HEK293 (cell line): ENCODE results near the gene ZER1.
A peak's percentile ranks its signal among the peaks of the same experiment; 100 is the strongest.

ENCODE experiments used
- GLIS1 ChIP-seq: fragments of 450-650 bp; formaldehyde crosslinking; IDR thresholded peaks from 2 replicates; pipeline ENCODE4 v1.5.1; 2016; ENCODE audit warnings: missing biosample characterization, missing genetic modification characterization
- HIC1 ChIP-seq: fragments of 450-650 bp; formaldehyde crosslinking; IDR thresholded peaks from 2 replicates; pipeline ENCODE4 v1.5.1; 2016; ENCODE audit warnings: missing biosample characterization, missing genetic modification characterization
- IKZF3 ChIP-seq: fragments of 450-650 bp; IDR thresholded peaks from 2 replicates; pipeline ENCODE4 v1.5.0; 2018; ENCODE audit warnings: missing biosample characterization, mild to moderate bottlenecking, missing genetic modification characterization, moderate library complexity
- KLF10 ChIP-seq: fragments of 450-650 bp; IDR thresholded peaks from 2 replicates; pipeline ENCODE4 v1.5.1; 2018; ENCODE audit warnings: missing biosample characterization, mild to moderate bottlenecking, missing genetic modification characterization
- KLF16 ChIP-seq: fragments of 450-650 bp; formaldehyde crosslinking; IDR thresholded peaks from 2 replicates; pipeline ENCODE4 v1.5.1; 2017; ENCODE audit warnings: missing biosample characterization, missing genetic modification characterization
- KLF9 ChIP-seq: fragments of 450-650 bp; formaldehyde crosslinking; IDR thresholded peaks from 2 replicates; pipeline ENCODE4 v1.5.1; 2016; ENCODE audit warnings: missing biosample characterization, missing genetic modification characterization, low read depth
- MZF1 ChIP-seq: fragments of 450-650 bp; formaldehyde crosslinking; IDR thresholded peaks from 2 replicates; pipeline ENCODE4 v1.5.1; 2017; ENCODE audit warnings: missing biosample characterization, missing genetic modification characterization, borderline replicate concordance
- PATZ1 ChIP-seq: fragments of 450-650 bp; formaldehyde crosslinking; IDR thresholded peaks from 2 replicates; pipeline ENCODE4 v1.5.1; 2016; ENCODE audit warnings: missing biosample characterization, missing genetic modification characterization
- PRDM4 ChIP-seq: fragments of 450-650 bp; formaldehyde crosslinking; IDR thresholded peaks from 2 replicates; pipeline ENCODE4 v1.5.1; 2017; ENCODE audit warnings: missing biosample characterization, missing genetic modification characterization
- YY1 ChIP-seq: fragments of 450-650 bp; formaldehyde crosslinking; IDR thresholded peaks from 2 replicates; pipeline ENCODE4 v1.5.1; 2018; ENCODE audit warnings: missing biosample characterization, missing genetic modification characterization
- ZBTB10 ChIP-seq: fragments of 450-650 bp; formaldehyde crosslinking; IDR thresholded peaks from 2 replicates; pipeline ENCODE4 v1.5.1; 2016; ENCODE audit warnings: missing biosample characterization, missing genetic modification characterization
- ZBTB17 ChIP-seq: fragments of 450-650 bp; formaldehyde crosslinking; IDR thresholded peaks from 2 replicates; pipeline ENCODE4 v1.5.1; 2016; ENCODE audit warnings: missing biosample characterization, missing genetic modification characterization
- ZBTB6 ChIP-seq: fragments of 450-650 bp; formaldehyde crosslinking; IDR thresholded peaks from 2 replicates; pipeline ENCODE4 v1.5.1; 2017; ENCODE audit warnings: missing biosample characterization, missing genetic modification characterization
- ZBTB8A ChIP-seq: fragments of 450-650 bp; formaldehyde crosslinking; IDR thresholded peaks from 2 replicates; pipeline ENCODE4 v1.5.1; 2016; ENCODE audit warnings: missing biosample characterization, missing genetic modification characterization
- ZFP3 ChIP-seq: fragments of 450-650 bp; formaldehyde crosslinking; IDR thresholded peaks from 2 replicates; pipeline ENCODE4 v1.5.1; 2016; ENCODE audit warnings: low read depth, missing biosample characterization, missing genetic modification characterization
- ZNF169 ChIP-seq: fragments of 450-650 bp; formaldehyde crosslinking; IDR thresholded peaks from 2 replicates; pipeline ENCODE4 v1.5.1; 2016; ENCODE audit warnings: missing biosample characterization, missing genetic modification characterization
- ZNF24 ChIP-seq: fragments of 450-650 bp; formaldehyde crosslinking; IDR thresholded peaks from 2 replicates; pipeline ENCODE4 v1.5.1; 2016; ENCODE audit warnings: missing biosample characterization, missing genetic modification characterization
- ZNF274 ChIP-seq, 2 experiments: fragments of 200-500 bp in 1 of 2; fragments of 450-650 bp in 1 of 2; sonication (Bioruptor generic) in 1 of 2; formaldehyde crosslinking in 1 of 2; IDR thresholded peaks; 2 replicates each; pipeline versions ENCODE4 v1.5.1 to v1.6.1; 2014 to 2016; ENCODE audit warnings: borderline replicate concordance in 1 of 2, inconsistent platforms in 1 of 2, low read length in 1 of 2, missing biosample characterization in 1 of 2, missing genetic modification characterization in 1 of 2
- ZNF335 ChIP-seq: fragments of 450-650 bp; formaldehyde crosslinking; conservative IDR thresholded peaks from 2 replicates; pipeline ENCODE4 v1.5.1; 2016; ENCODE audit warnings: missing biosample characterization, missing genetic modification characterization
- ZNF391 ChIP-seq: fragments of 450-650 bp; formaldehyde crosslinking; IDR thresholded peaks from 2 replicates; pipeline ENCODE4 v1.5.1; 2016; ENCODE audit warnings: low read depth, missing biosample characterization, missing genetic modification characterization, borderline replicate concordance
- ZNF558 ChIP-seq: fragments of 450-650 bp; formaldehyde crosslinking; IDR thresholded peaks from 2 replicates; pipeline ENCODE4 v1.5.1; 2016; ENCODE audit warnings: missing biosample characterization, missing genetic modification characterization
- ZNF561 ChIP-seq: fragments of 450-650 bp; IDR thresholded peaks from 2 replicates; pipeline ENCODE4 v1.5.1; 2018; ENCODE audit warnings: missing biosample characterization, missing genetic modification characterization, borderline replicate concordance
- ZNF624 ChIP-seq: fragments of 450-650 bp; formaldehyde crosslinking; IDR thresholded peaks from 2 replicates; pipeline ENCODE4 v1.5.1; 2017; ENCODE audit warnings: missing biosample characterization, missing genetic modification characterization
- ZNF626 ChIP-seq: fragments of 450-650 bp; sonication (Bioruptor Pico); formaldehyde crosslinking; IDR thresholded peaks from 2 replicates; pipeline ENCODE4 v1.5.1; 2018; ENCODE audit warnings: missing biosample characterization, missing genetic modification characterization, inconsistent platforms
- ZNF677 ChIP-seq: fragments of 450-650 bp; IDR thresholded peaks from 2 replicates; pipeline ENCODE4 v1.5.0; 2018; ENCODE audit warnings: missing biosample characterization, mild to moderate bottlenecking, missing genetic modification characterization, moderate library complexity
- ZNF747 ChIP-seq: fragments of 450-650 bp; formaldehyde crosslinking; IDR thresholded peaks from 2 replicates; pipeline ENCODE4 v1.5.1; 2016; ENCODE audit warnings: missing biosample characterization, missing genetic modification characterization
- ZNF830 ChIP-seq: fragments of 450-650 bp; IDR thresholded peaks from 2 replicates; pipeline ENCODE4 v1.5.0; 2018; ENCODE audit warnings: missing biosample characterization, missing genetic modification characterization, low read depth, mild to moderate bottlenecking, moderate library complexity

ZER1 gene

GRCh38 chr9:128786681-128787601 is 15.2 kb upstream of the ZER1 start, which contains the start of gene TBC1D13 (continued):
- peak; percentile 85 for TF ChIP-seq HIC1 (tag by site-specific recombination)
- peak; percentile 98 for TF ChIP-seq KLF16 (tag by site-specific recombination)
- peak; percentile 93 for TF ChIP-seq PATZ1 (tag by site-specific recombination)
- TF ChIP-seq ZNF626 (tag by site-specific recombination): no peak
- peak; percentile 92 for TF ChIP-seq KLF10 (tag by site-specific recombination)
- peak; percentile 65; the same call in 1 of the 2 replicates for TF ChIP-seq ZNF391 (tag by site-specific recombination)
- TF ChIP-seq ZNF624 (tag by site-specific recombination): no peak
- no peak for TF ChIP-seq ZNF558 (tag by site-specific recombination)
- no peak for TF ChIP-seq ZNF274 (IDR thresholded peaks at IDR 0.05; ENCODE audit: low read length)
- no peak for TF ChIP-seq ZNF274 (tag by site-specific recombination; IDR thresholded peaks at IDR 0.05; ENCODE audit: borderline replicate concordance)
- peak; percentile 82 for TF ChIP-seq ZBTB17
- 0 out of 2 replicates have a peak, but pooled peaks have one; percentile 19 for TF ChIP-seq PRDM4 (tag by site-specific recombination)
- TF ChIP-seq ZNF561 (tag by site-specific recombination): peak; percentile 97
- TF ChIP-seq ZBTB6 (tag by site-specific recombination): peak; percentile 49; the same call in 1 of the 2 replicates
- TF ChIP-seq ZBTB10: peak; percentile 39
- peak; percentile 75 for TF ChIP-seq ZBTB8A
- peak; percentile 82 for TF ChIP-seq ZNF335 (tag by site-specific recombination)
- no peak for TF ChIP-seq ZNF830 (tag by site-specific recombination)
- TF ChIP-seq MZF1: no peak
- TF ChIP-seq KLF9 (tag by site-specific recombination): peak; percentile 99
- TF ChIP-seq IKZF3 (tag by site-specific recombination): peak; percentile 75
- TF ChIP-seq ZNF24: peak; percentile 57; the same call in 1 of the 2 replicates
- TF ChIP-seq YY1 (tag by site-specific recombination): peak; percentile 76
- TF ChIP-seq ZNF677 (tag by site-specific recombination): no peak
- TF ChIP-seq ZNF169 (tag by site-specific recombination): peak; percentile 57; the same call in 1 of the 2 replicates
- TF ChIP-seq ZFP3 (tag by site-specific recombination): no peak
- TF ChIP-seq GLIS1 (tag by site-specific recombination): peak; percentile 97
- TF ChIP-seq ZNF747: no peak
